Fibroblast of lung (primary cell): ENCODE measurements around the gene UBE2E2. TPM values are rescaled to one million over a fixed set of nuclear protein-coding genes. Genes with fewer than 3 reads are reported as not detected.

Experiments used
- DNase-seq, 2 donors: peaks; one replicate each; pipeline versions ENCODE4 v3.0.0 to v3.0.0-alpha.2; 2010; ENCODE audit warnings: low read depth in 2 of 2
- H2AFZ ChIP-seq: 2 replicates; pipeline ENCODE4 v1.5.1; 2012; ENCODE audit warnings: low read length, control low read depth, inconsistent platforms
- H3K27ac ChIP-seq: 2 replicates; pipeline ENCODE4 v1.5.1; 2011; ENCODE audit warnings: low read length, control low read depth; ENCODE audit not compliant: insufficient read depth
- H3K27me3 ChIP-seq: 2 replicates; pipeline ENCODE4 v1.5.1; 2011; ENCODE audit warnings: mild to moderate bottlenecking, low read length; ENCODE audit not compliant: control insufficient read depth, insufficient read depth
- H3K36me3 ChIP-seq: 2 replicates; pipeline ENCODE4 v1.5.1; 2011; ENCODE audit warnings: low read length; ENCODE audit not compliant: control insufficient read depth, insufficient read depth
- H3K4me1 ChIP-seq: 2 replicates; pipeline ENCODE4 v1.5.1; 2011; ENCODE audit warnings: low read length; ENCODE audit not compliant: control insufficient read depth, insufficient read depth; ENCODE audit errors: extremely low read depth
- H3K4me2 ChIP-seq: 2 replicates; pipeline ENCODE4 v1.5.1; 2011; ENCODE audit warnings: low read length, control low read depth; ENCODE audit not compliant: insufficient read depth; ENCODE audit errors: extremely low read depth
- H3K4me3 ChIP-seq, 4 experiments: fragments of 200-600 bp in 1 of 4; sonication (generic) in 1 of 4; replicated peaks in 1 of 4; 2 replicates each; pipeline ENCODE4 v1.5.1; 2011 to 2016; ENCODE audit warnings: low read length in 4 of 4, low read depth in 3 of 4, mild to moderate bottlenecking in 3 of 4, control low read depth in 2 of 4, inconsistent platforms in 1 of 4, mixed read lengths in 1 of 4; ENCODE audit not compliant: insufficient read depth in 1 of 4; ENCODE audit errors: control extremely low read depth in 1 of 4
- H3K79me2 ChIP-seq: 2 replicates; pipeline ENCODE4 v1.5.1; 2012; ENCODE audit warnings: mild to moderate bottlenecking, low read length, inconsistent platforms; ENCODE audit not compliant: control insufficient read depth, insufficient read depth
- H3K9ac ChIP-seq: 2 replicates; pipeline ENCODE4 v1.5.1; 2011; ENCODE audit warnings: mild to moderate bottlenecking, low read length, control low read depth; ENCODE audit not compliant: insufficient read depth
- H3K9me3 ChIP-seq: 2 replicates; pipeline ENCODE4 v1.5.1; 2012; ENCODE audit warnings: low read depth, low read length; ENCODE audit not compliant: control insufficient read depth, insufficient read depth
- H4K20me1 ChIP-seq: 2 replicates; pipeline ENCODE4 v1.5.1; 2011; ENCODE audit warnings: low read length; ENCODE audit not compliant: control insufficient read depth, insufficient read depth; ENCODE audit errors: extremely low read depth
- CTCF ChIP-seq, 2 donors: IDR thresholded peaks in 1 of 2; conservative IDR thresholded peaks in 1 of 2; 1 replicate in 1 of 2; 2 replicates in 1 of 2; pipeline ENCODE4 v1.5.1; 2011 to 2012; ENCODE audit warnings: low read length in 2 of 2, control low read depth in 1 of 2, inconsistent platforms in 1 of 2, low read depth in 1 of 2, mild to moderate bottlenecking in 1 of 2
- EZH2 ChIP-seq: IDR thresholded peaks from 2 replicates; pipeline ENCODE4 v1.5.1; 2012; ENCODE audit warnings: low read length, control low read depth, mild to moderate bottlenecking; ENCODE audit errors: missing control alignments
- polyA plus RNA-seq, 2 donors: library from polyadenylated mRNA; depleted of rRNA in 1 of 2; stranded (reverse) in 1 of 2; unstranded in 1 of 2; fragments of >200 nt; gene quantifications; 2 replicates each; pipeline ENCODE4 v1.2.1, GENCODE V29; 2011 to 2012; ENCODE audit warnings: missing spikeins in 1 of 2
- total RNA-seq: library from RNA; depleted of rRNA; stranded (reverse); fragments of >200 nt; gene quantifications from 2 replicates; pipeline ENCODE4 v1.2.1, GENCODE V29; 2014

Gene UBE2E2
- total and polyA plus RNA-seq, 2 donors (not counting 1 experiment from before 2014, with no cell fraction given): 79.8 to 127 TPM

GRCh38 chr3:23495507-23495906 is 292.4 kb downstream of the UBE2E2 start:
- no peaks in the 10 kb centered on the region for H3K79me2 ChIP-seq
- H4K20me1 ChIP-seq: no peaks in the 10 kb centered on the region
- H3K9ac ChIP-seq: no peak overlapping the region
- H3K9me3 ChIP-seq: no peaks in the 10 kb centered on the region
- H3K27ac ChIP-seq: no peak overlapping the region
- H2AFZ ChIP-seq: no peak overlapping the region
- no peaks in the 10 kb centered on the region for H3K4me1 ChIP-seq
- TF ChIP-seq CTCF (conservative IDR thresholded peaks at IDR 0.05 in 1 of 2, IDR thresholded peaks at IDR 0.05 in 1 of 2; ENCODE audit: low read depth in 1 of 2, low read length in 2 of 2) (no peak), EZH2 (no peak)
- no peaks in the 10 kb centered on the region for H3K27me3 ChIP-seq
- no peaks in the 10 kb centered on the region for H3K36me3 ChIP-seq
- peak in 1 of 2 donors; percentile 59 for DNase-seq
- no peak overlapping the region for H3K4me2 ChIP-seq
- no peak overlapping the region for H3K4me3 ChIP-seq

DNA sequence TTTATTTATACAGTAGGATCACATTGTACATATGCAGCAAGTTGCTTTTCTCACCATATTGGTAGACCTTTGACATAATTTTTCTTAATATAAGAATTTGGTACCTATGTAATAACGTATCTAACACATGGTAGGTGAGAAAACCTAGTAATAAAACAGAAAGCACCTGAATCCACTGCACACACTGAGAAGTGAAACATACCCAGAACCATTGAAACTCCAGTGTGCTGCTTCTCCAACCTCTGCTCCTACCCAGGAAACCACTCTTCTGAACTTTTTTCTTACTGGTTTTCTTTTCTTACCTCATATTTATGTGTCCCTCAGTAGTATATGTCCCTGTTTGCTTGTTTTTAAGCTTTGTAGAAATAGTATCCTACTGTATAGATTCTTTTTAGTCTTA is 293.0 kb downstream of the UBE2E2 start:
- H3K9me3 ChIP-seq: no peaks in the 10 kb centered on the region
- H3K79me2 ChIP-seq: no peaks in the 10 kb centered on the region
- no peak for DNase-seq
- no peaks in the 10 kb centered on the region for H3K36me3 ChIP-seq
- no peak overlapping the region for H3K27ac ChIP-seq
- H4K20me1 ChIP-seq: no peaks in the 10 kb centered on the region
- H3K4me2 ChIP-seq: no peak overlapping the region
- no peak overlapping the region for H3K4me3 ChIP-seq
- H3K4me1 ChIP-seq: no peaks in the 10 kb centered on the region
- TF ChIP-seq EZH2: no peak
- no peak for TF ChIP-seq CTCF (conservative IDR thresholded peaks at IDR 0.05 in 1 of 2, IDR thresholded peaks at IDR 0.05 in 1 of 2; ENCODE audit: low read depth in 1 of 2, low read length in 2 of 2)
- H3K9ac ChIP-seq: no peak overlapping the region
- no peaks in the 10 kb centered on the region for H3K27me3 ChIP-seq
- no peak overlapping the region for H2AFZ ChIP-seq

- H4K20me1 ChIP-seq: no peaks in the 10 kb centered on the region
- H3K4me1 ChIP-seq: peaks cover 2% of the 10 kb centered on the region
- H3K27me3 ChIP-seq: no peaks in the 10 kb centered on the region
- no peaks in the 10 kb centered on the region for H3K9me3 ChIP-seq
- no peak overlapping the region for H2AFZ ChIP-seq
- no peak overlapping the region for H3K4me3 ChIP-seq
- H3K79me2 ChIP-seq: no peaks in the 10 kb centered on the region
- no peak overlapping the region for H3K4me2 ChIP-seq
- no peak overlapping the region for H3K9ac ChIP-seq
- DNase-seq: no peak
- H3K27ac ChIP-seq: no peak overlapping the region
- TF ChIP-seq EZH2: no peak
- no peak for TF ChIP-seq CTCF (conservative IDR thresholded peaks at IDR 0.05 in 1 of 2, IDR thresholded peaks at IDR 0.05 in 1 of 2; ENCODE audit: low read depth in 1 of 2, low read length in 2 of 2)
- H3K36me3 ChIP-seq: no peaks in the 10 kb centered on the region
Measured at GRCh38 chr3:23497156-23497555, 294.0 kb downstream of the UBE2E2 start.
